ENCODE measurements around the gene CENPM. TPM values are rescaled to one million over a fixed set of nuclear protein-coding genes. Genes with fewer than 3 reads are reported as not detected.

CENPM gene
- total and polyA plus RNA-seq, 7 donors, result 0.52 to 2.3 (median 1.1) TPM; not detected in 1

GRCh38 chr22:41966225-41966606 lies 19.3 kb upstream of the CENPM start:
- Histone ChIP-seq H3K27ac (no peak overlapping the region), H3K9me3 (no peaks in the 10 kb centered on the region), H3K36me3 (ENCODE audit: insufficient read depth in 1 of 2, low read depth in 1 of 2) (no peaks in the 10 kb centered on the region), H3K4me1 (no peaks in the 10 kb centered on the region), H3K4me3 (no peak overlapping the region), H3K27me3 (ENCODE audit: insufficient read depth in 3 of 3, low read length in 2 of 3) (peaks cover 0 to 2% (median 0%) of the 10 kb centered on the region in 3 donors)
- no peak for ATAC-seq
- intact Hi-C loops (cut with DNase I), result loop anchor here in 1 of 2 donors (5.0 kb wide), 1 partner anchor 146 kb away; no protein-coding TSS in a partner anchor
- TF ChIP-seq CTCF (IDR thresholded peaks at IDR 0.05), result no peak
- no peak for DNase-seq
- 92 to 97% (median 97%) methylated on average over 2 of the region's 2 CpGs for WGBS, 3 donors

- no peak for TF ChIP-seq CTCF (IDR thresholded peaks at IDR 0.05)
- no peaks in the 10 kb centered on the region for H3K36me3 ChIP-seq (ENCODE audit: insufficient read depth in 1 of 2, low read depth in 1 of 2)
- intact Hi-C loops (cut with DNase I), result no loop called here
- peaks cover 0 to 2% (median 0%) of the 10 kb centered on the region in 3 donors for H3K27me3 ChIP-seq (ENCODE audit: insufficient read depth in 3 of 3, low read length in 2 of 3)
- no peaks in the 10 kb centered on the region for H3K9me3 ChIP-seq
- no peak overlapping the region for H3K4me3 ChIP-seq
- no peak for ATAC-seq
- H3K4me1 ChIP-seq, result no peaks in the 10 kb centered on the region
- no peak overlapping the region for H3K27ac ChIP-seq
- DNase-seq, result no peak
- 67 to 73% (median 73%) methylated on average over 5 of the region's 5 CpGs for WGBS, 3 donors
Measured at GRCh38 chr22:41964112-41964491, 17.1 kb upstream of the CENPM start.

- H3K4me1 ChIP-seq, result no peaks in the 10 kb centered on the region
- no peak overlapping the region for H3K4me3 ChIP-seq
- H3K9me3 ChIP-seq, result no peaks in the 10 kb centered on the region
- peaks cover 0 to 2% (median 0%) of the 10 kb centered on the region in 3 donors for H3K27me3 ChIP-seq (ENCODE audit: insufficient read depth in 3 of 3, low read length in 2 of 3)
- DNase-seq (no peak), ATAC-seq (no peak)
- TF ChIP-seq CTCF (IDR thresholded peaks at IDR 0.05), result no peak
- intact Hi-C loops (cut with DNase I), result no loop called here
- no peak overlapping the region for H3K27ac ChIP-seq
- WGBS, 3 donors, result 61 to 67% (median 64%) methylated on average over 9 of the region's 9 CpGs
- H3K36me3 ChIP-seq (ENCODE audit: insufficient read depth in 1 of 2, low read depth in 1 of 2), result no peaks in the 10 kb centered on the region
Measured at GRCh38 chr22:41963453-41964111, 16.6 kb upstream of the CENPM start.

GRCh38 chr22:41957941-41958556 lies 11.1 kb upstream of the CENPM start:
- ATAC-seq (peak in 3 of 4 donors; percentile 21 to 38 (median 26)), DNase-seq (no peak)
- no peak for TF ChIP-seq CTCF (IDR thresholded peaks at IDR 0.05)
- no peaks in the 10 kb centered on the region for H3K9me3 ChIP-seq
- WGBS, 3 donors, result 53 to 72% (median 68%) methylated on average over 14 to 23 of the region's 23 CpGs
- H3K4me1 ChIP-seq, result no peaks in the 10 kb centered on the region
- no peak overlapping the region for H3K27ac ChIP-seq
- peak overlapping the region; percentile 41 for H3K4me3 ChIP-seq
- H3K27me3 ChIP-seq (ENCODE audit: insufficient read depth in 3 of 3, low read length in 2 of 3), result peaks cover 0 to 5% (median 0%) of the 10 kb centered on the region in 3 donors
- H3K36me3 ChIP-seq (ENCODE audit: insufficient read depth in 1 of 2, low read depth in 1 of 2), result no peaks in the 10 kb centered on the region
- intact Hi-C loops (cut with DNase I), result no loop called here

Data from psoas muscle (tissue), 8 donors.